IPS-NIHi7 (cell line): ENCODE measurements around the gene PLA2G5.
"Not testable (repeated sequence)": the region's sequence is repeated elsewhere in the genome, so short reads cannot be mapped to it uniquely, and the experiment has no call there.

Experiments
- DNase-seq: peaks from one replicate; pipeline ENCODE4 v3.0.0; 2012; ENCODE audit warnings: mixed read lengths; ENCODE audit errors: extremely low spot score

Gene PLA2G5, protein sequence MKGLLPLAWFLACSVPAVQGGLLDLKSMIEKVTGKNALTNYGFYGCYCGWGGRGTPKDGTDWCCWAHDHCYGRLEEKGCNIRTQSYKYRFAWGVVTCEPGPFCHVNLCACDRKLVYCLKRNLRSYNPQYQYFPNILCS

DNA sequence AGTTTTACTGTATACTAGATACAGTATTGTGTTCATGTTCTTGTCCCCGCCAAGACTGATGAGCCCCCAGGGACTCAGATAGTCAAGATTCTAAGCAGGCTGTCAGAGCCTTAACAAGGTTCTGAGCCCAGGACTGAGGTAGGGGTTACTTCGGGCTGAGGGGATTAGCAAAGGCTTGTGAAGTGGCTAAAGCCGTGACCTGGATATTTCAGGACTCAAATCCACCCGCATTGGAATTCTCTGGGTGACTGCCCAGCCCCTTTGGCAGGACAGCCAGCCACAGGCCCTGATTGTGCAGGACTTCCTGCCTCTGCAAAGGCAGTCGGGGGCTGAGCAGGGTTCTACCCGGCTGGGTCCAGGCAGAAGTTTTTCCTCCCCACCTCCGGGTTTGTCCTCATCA, at the start of gene PLA2G5:
Gene PLA2G5, plus strand, starts transcription at position 321 of the 400 bp plus-strand sequence. CDS start 14,637 bp downstream, outside the sequence.
- DNase-seq: no peak

DNA sequence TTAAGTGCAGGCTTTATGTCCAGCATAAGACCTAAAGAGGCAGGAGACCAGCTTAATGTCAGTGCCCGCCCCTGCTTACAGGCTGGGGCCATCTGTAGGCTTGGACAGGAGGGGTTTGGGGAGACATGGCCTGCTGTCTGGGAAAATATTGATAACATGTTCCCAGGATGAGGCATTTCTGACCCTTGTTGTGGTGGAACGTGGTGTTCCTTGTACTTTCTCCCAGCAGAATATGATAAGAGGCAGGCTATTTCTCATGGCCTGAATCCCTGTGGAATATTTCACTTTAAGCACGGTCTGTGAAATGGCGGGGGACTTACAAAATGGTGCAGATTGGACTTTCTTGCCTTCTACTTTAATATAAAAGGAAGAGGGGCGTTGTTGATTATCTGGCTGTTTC, 41.9 kb upstream of the PLA2G5 start:
- DNase-seq: no peak

DNA sequence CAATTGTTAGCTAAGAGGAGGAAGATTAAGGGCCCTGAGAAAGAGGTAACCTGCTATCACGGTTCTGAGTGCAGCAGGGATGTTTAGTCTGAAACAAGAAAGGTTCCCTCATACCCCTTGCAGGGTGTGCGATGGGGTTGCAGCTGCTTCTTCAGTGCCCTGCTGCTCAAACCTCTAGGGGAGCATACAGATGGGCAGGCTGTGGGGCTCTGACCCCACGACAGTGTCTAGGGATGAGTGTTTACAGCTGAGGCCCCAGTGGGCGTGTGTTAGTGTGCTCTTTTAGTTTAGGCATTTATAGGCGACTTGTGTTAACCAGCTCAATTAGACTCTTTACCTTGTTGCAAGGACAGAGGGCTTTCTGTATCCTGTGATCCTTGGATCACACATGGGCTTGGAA, 41.3 kb upstream of the PLA2G5 start:
- DNase-seq: no peak

DNA sequence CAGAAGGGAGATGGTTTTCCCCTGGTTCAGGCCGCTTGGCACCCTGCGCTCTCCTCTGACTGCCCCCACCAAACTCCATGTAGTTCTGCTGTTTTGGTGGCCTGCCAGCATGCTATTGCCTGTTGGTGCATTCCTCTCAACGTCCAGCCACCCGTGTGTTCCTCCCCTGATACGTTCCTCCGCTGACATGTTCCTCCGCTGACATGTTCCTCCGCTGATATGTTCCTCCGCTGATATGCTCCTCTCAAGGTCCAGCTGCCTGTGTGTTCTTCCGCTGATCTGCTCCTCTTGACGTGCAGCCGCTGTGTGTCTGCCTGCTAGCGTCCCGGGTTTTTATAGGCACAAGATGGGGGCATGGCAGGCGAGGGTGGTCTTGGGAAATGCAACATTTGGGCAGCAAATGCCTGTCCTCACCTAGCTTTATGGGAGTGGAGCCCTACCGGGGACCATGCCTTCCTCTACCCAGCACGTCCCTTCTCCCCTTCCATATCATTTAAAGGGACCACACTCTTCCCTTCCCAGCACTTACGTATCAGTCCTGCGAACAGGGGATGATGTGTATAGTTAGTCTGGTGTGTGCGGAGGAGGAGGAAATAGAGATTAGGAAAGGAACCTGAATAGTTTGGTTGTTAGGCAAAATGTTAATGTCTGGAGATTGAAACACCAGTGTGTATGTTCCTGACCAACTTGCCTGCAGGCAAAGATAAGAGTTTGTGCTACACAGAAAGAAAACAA, 40.6 kb upstream of the PLA2G5 start:
- DNase-seq: no peak

DNA sequence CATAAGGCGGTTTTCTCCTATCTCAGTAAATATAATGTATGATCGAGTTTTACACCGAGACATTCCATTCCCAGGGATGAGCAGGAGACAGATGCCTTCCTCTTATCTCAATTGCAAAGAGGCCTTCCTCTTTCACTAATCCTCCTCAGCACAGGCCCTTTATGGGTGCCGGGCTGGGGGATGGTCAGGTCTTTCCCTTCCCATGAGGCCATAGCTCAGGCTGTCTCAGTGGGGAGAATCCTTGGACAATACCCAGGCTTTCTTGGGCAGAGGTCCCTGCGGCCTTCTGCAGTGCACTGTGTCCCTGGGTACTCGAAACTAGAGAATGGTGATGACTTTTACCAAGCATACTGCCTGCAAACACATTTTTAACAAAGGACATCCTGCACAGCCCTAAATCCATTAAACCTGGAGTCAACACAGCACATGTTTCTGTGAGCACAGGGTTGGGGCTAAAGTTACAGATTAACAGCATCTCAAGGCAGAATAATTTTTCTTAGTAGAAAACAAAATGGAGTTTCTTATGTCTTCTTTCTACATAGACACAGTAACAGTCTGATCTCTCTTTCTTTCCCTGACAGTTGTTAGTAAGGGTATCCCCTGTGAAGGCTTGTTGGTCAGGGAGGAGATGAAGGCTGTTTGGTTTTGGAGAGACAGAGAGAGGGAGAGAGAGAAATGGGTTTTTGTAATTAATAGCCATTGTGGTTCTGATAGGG, 39.4 kb upstream of the PLA2G5 start:
- not testable (repeated sequence) for DNase-seq

DNA sequence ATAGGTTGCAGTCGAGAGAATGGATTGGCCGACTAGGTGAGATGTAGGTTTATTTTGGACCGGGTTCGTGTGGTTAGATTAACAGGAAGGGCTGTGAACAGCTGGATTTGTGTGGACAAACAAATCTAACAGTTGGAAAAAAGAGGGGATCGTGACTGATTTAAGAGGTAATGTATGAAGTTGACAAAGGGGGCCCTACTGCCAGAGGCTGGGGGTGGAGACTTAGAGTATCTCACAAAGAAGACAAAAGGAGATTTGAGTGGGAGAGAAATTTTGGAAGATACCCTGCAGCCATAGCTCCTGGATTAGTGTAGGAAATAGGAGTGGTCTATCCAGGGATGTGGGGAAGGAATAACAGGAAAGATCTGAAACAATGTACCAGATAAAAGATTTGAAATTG, 38.8 kb upstream of the PLA2G5 start:
- DNase-seq: no peak

DNA sequence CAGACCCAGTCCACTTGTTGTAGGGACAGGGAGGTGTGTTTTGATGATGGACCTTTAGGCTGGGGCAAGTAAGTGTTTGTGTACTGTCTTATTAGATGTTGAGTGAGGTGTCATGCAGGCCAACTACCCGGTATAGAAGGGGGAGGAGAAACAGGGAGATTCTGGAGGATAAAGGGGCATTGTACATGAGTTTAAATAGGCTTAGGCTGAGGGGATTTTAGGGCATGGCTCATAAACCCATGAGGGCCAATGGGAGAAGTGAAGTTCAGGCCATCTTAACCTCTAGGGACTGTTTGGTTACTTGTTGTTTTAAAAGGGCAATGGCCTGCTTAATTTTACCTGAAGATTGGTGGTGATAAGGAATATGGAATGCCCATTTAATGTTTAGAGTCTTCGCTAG, 38.2 kb upstream of the PLA2G5 start:
- DNase-seq: no peak

DNA sequence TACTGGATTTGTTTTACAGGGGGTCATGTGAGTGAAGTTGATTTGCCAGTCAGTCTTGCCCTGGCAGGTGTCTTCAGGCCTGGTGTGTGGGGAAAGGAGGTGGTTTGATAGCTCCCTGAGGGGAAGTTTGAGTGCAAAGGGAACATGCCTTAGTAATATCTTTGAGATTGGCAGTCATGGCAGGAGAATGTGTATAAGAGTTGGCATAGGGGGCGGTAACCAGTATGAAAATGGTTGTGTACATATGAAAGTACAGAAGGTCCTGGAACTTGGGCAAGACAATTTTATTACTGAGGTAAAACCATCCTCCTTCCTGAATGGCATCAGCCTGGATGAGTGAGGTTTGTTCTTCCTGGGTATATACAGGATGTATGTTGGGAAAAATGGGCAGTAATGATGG, 37.6 kb upstream of the PLA2G5 start:
- no peak for DNase-seq

DNA sequence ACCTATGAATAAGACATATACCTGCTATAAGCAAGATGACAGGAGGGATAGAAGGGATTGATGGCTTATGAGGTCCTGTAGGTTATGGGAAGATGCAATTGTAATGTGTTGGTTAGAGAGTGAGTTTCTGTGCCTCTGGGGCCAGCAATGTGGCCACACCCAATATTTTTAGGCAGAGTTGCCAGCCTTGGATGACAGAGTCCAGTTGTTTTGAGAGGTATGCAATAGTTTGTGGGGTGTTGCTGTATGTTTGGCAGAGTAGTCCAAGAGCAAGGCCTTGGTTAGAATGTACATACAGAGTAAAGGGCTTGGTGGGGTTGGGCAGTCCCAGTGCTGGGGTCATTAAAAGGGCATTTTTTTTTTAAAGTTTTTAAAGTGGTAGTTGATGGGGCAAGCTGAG, 36.6 kb upstream of the PLA2G5 start:
- no peak for DNase-seq

DNA sequence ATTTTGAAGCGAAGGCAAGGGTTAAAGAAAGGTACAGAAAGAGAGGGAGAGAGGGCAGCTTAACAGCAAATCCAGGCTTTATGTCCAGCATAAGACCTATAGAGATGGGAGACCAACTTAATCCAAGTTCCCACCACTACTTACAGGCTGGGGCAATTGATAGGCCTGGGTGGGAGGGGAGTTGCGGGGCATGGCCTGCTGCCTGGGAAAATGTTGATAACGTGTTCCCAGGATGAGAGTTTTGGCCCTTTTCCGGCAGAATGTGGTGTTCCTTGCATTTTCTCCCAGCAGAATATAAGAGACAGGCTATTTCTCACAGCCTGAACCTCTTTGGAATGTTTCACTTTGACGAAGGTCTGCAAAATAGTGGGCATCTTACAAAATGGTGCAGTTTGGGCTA, 34.9 kb upstream of the PLA2G5 start:
- no peak for DNase-seq

DNA sequence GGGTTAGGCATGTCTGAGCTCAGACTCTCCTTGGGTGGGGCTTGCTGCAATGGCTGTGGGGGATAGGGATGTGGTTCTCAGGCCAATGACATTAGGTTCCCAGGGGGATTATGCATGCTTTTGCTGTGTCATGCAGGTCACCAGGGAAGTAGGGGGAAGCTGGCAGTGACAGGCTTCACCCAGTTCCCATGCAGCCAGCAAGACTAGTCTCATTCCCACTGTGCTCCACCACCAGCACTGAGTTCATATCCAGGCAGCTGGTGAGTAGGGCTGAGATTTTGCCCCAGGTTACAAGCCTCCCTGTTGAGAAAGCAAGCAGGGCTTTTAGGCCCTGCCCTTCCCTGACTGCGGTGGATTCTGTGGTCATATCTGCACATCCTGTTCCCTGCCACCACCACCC, 32.1 kb upstream of the PLA2G5 start:
- no peak for DNase-seq

DNA sequence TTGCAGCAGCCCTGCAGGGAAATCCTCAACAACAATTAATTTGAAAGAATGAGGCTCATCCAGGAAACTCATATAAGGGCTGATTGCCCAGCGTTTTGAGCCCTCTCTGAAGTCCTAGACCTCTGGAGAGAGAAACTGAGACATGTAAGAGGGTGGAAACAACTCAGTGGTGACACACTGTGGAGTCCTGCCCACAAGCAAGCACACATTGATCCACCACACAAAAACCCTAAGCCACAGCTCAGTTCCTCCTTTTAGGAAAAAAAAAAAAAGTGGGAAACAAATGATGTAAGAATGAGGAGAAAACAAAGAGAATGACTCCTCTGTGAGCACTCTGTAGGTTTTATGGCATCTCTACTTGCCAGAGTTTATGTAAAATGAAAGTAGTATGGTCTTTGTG, 22.9 kb upstream of the PLA2G5 start:
- no peak for DNase-seq

DNA sequence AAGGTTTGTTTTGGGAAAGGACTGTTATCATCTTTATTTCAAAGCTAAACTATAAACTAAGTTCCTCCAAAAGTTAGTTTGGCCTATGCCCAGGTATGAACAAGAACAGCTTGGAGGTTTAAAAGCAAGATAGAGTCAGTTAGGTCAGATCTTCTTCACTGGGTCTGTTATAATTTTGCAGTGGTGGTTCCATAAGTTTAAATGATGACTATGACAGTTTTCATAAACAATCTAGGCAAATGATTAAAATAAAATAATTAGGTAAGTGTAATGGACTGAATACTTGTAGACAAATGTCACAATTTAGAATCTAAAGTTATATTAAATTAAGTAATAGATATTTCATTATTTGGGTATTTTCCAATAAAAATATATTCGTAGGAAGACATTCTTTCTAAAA, 21.4 kb upstream of the PLA2G5 start:
- no peak for DNase-seq

DNA sequence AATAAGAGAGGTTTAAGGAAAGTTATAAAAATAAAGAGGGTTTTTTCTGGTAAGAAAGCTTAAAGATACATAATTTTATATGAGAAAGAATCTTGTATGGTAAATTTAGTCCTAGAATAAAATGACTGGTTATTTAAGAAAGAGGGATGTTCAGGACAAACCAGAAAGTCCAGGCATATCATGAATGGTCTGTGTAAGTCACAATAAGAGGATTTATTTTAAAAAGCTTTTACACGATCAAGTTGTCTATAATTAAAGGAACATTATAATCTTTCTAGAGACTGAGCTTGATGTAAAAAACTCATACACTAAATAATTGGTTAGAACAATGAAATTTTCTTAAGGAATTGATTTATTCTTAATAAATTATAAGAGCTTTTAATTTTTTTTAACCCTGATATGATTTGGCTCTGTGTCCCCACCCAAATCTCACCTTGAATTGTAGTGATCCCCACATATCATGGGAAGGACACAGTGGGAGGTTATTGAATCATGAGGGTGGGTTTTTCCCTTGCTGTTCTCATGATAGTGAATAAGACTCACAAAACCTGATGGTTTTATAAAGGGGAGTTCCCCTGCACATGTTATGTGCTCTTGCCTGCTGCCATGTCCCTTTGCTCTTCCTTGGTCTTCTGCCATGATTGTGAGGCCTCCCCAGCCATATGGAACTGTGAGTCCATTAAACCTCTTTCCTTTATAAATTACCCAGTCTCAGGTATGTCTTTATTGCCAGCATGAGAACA, 20.8 kb upstream of the PLA2G5 start:
- DNase-seq: not testable (repeated sequence)

DNA sequence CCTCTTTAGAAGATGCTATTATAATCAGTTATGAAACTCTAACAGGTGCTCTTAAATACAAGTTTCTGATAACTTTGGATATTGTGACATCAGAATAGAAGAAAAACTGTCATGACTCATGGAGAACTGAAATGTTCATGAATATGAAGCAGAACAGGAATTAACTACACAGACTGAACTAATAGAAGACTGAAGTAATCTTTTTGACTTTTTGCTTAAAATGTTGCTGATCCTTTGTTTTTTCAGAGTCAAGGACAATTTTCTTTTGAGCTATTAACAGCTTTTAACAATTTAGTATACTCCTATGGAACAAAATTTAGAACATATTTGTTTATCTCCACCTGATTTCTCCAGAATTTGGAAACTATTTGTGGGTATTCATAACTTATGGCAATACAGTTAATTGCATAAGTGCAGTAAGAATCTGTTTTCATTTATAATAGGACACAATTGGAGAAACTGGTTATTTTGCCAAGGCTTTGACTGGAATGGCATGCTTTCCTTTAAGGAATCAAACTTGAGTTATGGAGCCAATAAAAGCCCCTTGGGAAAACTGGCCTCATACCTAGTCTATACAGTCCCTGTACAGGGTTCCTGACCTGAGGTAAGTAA, 18.7 kb upstream of the PLA2G5 start:
- no peak for DNase-seq

DNA sequence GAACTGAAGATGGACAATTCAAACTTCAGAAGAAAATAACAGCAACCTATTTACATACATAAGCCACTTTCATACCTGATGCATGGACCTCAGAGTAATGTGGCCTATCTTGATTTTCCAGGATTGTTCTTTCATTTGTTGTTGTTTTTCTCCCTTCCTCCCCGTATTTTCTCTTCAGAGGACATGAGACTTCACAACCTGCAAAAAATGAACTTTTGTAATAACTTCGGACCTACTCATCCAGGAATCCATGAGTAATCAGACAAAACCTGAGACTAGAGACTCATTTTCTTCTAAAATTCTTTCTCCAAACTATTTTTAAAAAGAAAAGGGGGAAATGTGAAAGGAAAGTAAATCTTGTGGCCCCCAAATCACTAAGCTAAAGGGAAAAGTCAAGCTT, 17.6 kb upstream of the PLA2G5 start:
- DNase-seq: no peak

DNA sequence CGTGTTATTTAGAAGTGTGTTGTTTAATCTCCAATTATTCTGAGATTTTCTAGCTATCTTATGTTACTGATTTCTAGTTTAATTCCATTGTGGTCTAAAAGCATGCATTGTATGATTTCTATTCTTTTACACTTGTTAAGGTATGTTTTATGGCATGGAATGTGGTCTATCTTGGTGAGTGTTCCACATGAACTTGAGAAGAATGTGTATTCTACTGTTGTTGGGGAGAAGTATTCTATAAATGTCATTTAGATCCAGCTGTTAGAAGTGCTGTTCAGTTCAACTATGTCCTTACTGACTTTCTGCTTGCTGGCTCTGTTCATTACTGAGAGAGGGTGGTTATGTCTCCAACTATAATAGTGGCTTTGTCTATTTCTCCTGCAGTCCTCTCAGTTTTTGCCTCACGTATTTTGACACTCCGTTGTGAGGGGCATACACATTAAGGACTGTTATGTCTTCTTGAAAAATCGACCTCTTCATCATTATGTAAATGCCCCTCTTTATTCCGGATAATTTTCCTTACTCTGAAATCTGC, 12.0 kb upstream of the PLA2G5 start:
- no peak for DNase-seq

DNA sequence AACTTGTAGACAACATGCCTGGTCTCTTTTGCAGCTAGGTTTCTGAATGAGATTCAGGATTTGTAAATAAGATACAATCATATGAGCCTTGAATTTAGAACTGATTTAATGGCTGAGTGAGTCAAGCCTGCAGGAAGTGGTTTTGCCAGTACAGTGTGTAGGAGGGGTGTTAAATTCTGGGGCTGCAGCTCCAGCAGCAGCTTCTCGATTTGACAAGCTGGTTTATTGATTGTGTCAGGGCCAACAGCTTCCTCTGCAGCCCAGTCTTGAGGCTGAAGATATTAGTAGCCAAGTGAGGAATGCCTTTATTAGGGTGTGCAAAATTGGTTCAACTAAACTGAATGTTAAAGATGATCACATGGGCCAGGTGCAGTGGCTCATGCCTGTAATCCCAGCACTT, 11.5 kb upstream of the PLA2G5 start:
- no peak for DNase-seq

DNA sequence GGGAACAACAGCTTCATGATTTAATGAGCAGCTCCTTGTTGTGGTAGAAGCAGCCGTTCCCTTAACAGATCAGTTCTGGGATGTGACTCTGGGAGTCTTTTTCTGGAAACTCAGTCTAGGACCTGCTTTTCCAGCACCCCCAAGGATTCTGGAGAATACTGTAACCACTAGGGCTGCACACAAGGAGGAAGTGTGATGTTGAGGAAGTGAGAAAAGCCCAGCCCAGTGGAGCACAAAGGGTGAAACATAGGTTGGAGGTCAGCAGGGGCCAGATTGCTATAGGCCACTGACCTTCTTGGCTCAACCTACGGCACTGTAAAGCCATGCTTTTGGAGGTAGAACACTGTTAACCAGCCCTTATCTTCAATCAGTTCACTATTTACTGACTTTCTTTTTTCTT, 10.1 kb upstream of the PLA2G5 start:
- no peak for DNase-seq

DNA sequence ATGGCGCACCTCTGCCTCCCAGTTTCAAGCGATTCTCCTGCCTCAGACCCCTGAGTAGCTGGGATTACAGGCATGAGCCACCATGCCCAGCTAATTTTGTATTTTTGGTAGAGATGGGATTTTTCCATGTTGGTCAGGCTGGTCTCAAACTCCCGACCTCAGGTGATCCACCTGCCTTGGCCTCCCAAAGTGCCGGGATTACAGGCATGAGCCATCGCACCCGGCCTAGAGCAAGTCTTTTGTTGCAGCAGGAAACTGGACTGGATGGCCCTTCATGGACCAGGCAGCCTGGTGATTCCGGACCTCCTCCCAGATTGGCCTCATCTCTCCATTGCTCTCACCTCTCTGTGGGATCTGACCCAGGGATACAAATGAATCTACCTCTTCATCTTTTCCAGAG, 9.2 kb upstream of the PLA2G5 start:
- not testable (repeated sequence) for DNase-seq

DNA sequence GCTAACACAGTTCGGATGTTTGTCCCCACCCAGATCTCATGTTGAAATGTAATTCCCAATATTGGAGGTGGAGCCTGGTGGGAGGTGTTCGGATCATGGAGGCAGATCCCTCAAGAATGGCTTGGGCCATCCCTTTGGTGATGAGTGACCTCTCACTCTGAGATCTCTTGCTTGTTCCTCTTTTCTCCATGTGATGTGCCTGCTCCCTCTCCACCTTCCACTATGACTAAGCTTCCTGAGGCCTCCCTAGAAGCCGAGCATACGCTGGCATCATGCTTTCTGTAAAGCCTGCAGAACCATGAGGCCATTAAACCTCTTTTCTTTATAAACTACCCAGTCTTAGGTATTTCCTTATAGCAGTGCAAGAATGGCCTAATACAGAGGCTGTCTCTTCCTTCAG, 8.1 kb upstream of the PLA2G5 start:
- no peak for DNase-seq

DNA sequence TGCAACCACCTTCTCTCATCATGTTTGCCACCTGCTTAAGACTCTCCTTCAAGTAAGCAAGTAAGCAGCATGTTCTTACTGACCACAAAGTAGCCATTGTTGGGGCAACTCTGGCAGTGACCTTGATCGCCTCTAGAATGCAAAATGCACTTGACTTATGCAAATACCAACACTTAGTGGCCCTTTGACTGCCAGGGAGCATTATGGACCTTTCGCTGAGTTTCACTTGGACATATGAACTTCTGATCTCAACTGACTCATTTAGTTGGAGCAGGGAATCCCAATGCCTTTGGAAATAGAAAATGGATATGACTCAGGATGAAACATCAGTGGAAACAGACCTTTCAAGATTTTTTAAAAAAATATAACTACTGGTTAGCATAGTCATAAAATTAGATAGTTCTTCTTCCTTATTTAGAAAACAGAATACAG, 6.1 kb upstream of the PLA2G5 start:
- DNase-seq: no peak
